Epithelial cell of esophagus (primary cell): Measurements from ENCODE around the gene SLC46A2.

Experiments used
- DNase-seq: peaks from one replicate; pipeline ENCODE4 v3.0.0; 2010; ENCODE audit warnings: low read depth
- H3K4me3 ChIP-seq: 2 replicates; pipeline ENCODE4 v1.5.1; 2011; ENCODE audit warnings: mild to moderate bottlenecking, low read length, control low read depth
- TF ChIP-seq, protein P1 (sequence below): IDR thresholded peaks from 2 replicates; pipeline ENCODE4 v1.5.1; 2011; ENCODE audit warnings: low read depth, mild to moderate bottlenecking, low read length, control low read depth, inconsistent platforms; ENCODE audit not compliant: insufficient read depth; ENCODE audit errors: missing control alignments

The SLC46A2 gene

DNA sequence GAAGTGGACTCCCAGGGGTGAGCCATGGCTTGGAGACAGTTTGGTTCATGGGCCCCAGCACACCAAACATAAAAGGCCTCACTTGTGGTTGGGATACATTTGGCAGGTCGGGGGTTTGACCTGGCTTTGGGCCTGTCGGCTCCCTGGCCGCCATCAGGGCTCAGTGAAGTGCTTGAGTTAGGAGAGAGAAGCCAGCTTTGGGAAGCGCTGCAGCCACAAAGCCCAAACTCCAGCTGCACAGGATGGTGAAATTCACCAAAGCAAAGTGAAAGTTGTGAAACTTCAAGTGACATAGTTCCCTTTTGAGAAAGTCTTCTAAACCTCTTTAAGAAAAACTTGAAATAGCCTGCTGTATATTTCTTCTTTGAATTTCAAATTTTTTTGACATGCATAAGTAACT is 27.5 kb downstream of the SLC46A2 start:
- no peak for DNase-seq
- TF ChIP-seq, protein P1, sequence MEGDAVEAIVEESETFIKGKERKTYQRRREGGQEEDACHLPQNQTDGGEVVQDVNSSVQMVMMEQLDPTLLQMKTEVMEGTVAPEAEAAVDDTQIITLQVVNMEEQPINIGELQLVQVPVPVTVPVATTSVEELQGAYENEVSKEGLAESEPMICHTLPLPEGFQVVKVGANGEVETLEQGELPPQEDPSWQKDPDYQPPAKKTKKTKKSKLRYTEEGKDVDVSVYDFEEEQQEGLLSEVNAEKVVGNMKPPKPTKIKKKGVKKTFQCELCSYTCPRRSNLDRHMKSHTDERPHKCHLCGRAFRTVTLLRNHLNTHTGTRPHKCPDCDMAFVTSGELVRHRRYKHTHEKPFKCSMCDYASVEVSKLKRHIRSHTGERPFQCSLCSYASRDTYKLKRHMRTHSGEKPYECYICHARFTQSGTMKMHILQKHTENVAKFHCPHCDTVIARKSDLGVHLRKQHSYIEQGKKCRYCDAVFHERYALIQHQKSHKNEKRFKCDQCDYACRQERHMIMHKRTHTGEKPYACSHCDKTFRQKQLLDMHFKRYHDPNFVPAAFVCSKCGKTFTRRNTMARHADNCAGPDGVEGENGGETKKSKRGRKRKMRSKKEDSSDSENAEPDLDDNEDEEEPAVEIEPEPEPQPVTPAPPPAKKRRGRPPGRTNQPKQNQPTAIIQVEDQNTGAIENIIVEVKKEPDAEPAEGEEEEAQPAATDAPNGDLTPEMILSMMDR: no peak
- no peak overlapping the region for H3K4me3 ChIP-seq

DNA sequence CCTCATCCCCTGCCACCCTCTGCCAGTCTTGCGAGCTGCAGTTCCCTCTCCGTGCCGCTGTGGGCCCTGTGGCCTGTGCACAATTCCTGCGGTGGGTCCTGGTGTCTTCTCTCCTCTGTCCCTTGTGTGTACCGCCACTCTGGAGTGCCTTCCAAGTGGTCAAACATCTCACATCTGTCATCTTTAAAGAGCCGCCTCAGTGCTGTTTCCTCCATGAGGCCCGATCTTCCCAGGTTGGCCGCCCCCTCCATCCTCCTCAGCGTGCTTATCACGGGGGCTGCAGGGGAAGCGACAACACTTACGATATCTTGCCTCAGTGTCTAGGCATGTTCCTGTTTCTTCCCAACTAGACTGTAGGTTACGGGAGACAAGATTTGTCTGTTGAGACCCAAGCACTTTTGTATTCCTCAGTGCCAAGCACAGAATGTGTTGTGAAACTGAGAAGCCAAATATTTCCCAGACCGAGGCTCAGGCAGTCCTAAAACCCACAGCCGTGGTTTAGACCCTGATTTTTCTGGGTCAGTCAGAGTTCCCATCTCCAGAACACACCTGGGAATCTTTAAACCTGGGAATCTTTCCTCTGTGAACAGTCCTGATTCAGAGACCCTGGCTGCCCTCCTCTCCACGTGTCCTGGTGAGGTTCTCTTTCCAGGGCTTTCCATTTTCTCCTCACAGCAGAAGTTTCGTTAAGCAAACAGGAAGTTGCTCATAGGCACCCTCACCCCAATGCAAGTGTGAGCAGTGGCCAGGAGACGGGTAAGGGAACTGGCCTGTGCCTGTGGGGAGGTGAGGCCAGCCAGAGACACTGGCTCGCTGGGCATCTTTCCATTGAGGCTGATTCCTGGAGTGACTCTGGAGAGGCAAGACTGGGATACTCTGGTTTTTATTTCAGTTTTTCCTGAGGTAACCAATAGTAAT is 28.8 kb downstream of the SLC46A2 start:
- no peak overlapping the region for H3K4me3 ChIP-seq
- TF ChIP-seq, protein P1: no peak
- DNase-seq: peak; percentile 58

DNA sequence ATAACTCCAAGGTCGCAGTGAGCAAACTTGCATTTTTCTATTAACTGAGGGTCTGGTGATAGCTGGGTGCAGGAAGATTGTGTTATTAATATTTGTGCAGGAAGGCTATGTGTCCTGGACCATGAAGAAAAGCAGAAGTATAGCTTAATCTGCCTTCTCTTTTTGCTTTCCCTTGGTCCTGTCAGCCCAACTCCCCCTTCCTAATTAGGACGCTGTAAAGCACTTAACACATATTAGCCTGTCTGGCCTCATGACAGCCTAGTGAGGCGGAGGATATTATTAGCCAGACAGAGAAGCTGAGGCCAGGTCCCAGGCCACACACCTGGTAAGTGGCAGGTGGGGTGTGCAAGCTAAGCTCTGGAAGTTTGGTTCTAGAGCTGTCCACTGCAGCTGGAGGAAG is 29.5 kb downstream of the SLC46A2 start:
- DNase-seq: no peak
- no peak overlapping the region for H3K4me3 ChIP-seq
- TF ChIP-seq, protein P1: no peak

DNA sequence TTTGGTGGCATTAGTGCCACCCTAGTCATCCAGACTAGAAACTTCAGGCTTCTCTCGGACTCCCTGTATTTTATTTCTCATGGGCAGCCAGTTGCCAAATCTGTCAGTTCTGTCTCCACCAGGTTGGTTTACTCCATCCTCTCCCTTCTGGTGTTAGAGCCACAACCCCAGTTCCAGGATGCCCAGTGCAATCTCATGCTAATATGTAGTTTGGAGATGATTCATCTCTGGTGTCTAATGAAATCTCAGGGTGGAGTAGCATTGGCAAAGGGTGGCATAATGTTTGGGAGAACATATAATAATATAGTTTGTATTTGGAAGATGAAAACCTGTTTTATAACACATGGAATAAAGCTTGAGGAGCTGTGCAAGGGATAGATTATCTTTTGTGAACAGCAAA is 30.2 kb downstream of the SLC46A2 start:
- TF ChIP-seq, protein P1: no peak
- no peak overlapping the region for H3K4me3 ChIP-seq
- DNase-seq: peak; percentile 51

DNA sequence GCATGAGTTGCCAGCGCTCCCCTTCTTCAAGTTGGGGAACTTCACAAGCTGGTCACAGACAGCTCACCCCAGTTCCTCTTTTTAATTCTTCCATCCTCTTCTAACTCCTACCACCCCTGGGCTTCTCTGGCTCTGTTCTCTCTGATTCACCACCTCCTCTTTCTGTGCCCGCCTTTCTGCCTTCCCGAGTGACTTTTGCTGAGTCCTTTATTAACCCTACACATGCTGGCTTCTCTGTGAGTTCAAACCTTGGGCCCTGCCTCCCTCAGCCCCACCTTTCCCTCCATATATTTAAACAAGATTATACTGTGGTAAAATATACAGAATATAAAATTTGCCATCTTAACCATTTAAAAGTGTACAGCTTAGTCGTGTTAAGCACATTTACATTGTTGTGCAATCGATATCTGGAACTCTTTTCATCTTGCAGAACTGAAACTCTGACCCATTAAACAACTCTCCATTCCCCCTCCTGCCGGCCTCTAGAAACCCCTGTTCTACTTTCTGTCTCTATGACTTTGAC is 32.0 kb downstream of the SLC46A2 start:
- TF ChIP-seq, protein P1: no peak
- DNase-seq: peak; percentile 46
- no peak overlapping the region for H3K4me3 ChIP-seq

GRCh38 chr9:112858005-112858404 is 32.7 kb downstream of the SLC46A2 start:
- TF ChIP-seq, protein P1: no peak
- H3K4me3 ChIP-seq: no peak overlapping the region

More at GRCh38 chr9:112858005-112858404, 32.7 kb downstream of the SLC46A2 start:
- no peak for DNase-seq
